Measurements from ENCODE around the gene SNRK. TPM values are rescaled to one million over a fixed set of nuclear protein-coding genes. Genes with fewer than 3 reads are reported as not detected.

The SNRK gene
- total and polyA plus RNA-seq, 2 experiments from 2014 or later, result 10.7 to 25.3 TPM

DNA sequence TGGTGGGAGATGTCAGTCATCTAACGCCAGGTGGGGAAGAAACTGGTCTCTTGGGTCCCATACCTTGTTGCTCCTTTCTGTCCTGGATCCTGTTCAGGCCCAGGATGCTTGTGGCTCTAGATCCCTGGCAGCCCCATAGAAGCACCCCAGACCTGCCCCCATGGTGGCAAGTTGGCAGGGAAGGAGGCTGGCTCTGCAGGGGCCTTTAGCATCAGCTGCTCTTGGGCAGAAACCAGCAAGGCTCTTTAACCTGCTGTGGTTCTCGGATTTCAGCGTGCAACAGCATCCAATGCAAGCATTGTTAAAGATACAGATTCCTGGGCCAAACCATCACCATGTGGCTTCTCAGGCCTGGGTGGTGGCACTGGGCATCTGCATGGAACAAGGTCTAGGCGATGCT lies 75.8 kb downstream of the SNRK start:
- H3K4me2 ChIP-seq, result no peak overlapping the region
- no peak for DNase-seq (ENCODE audit: low spot score)
- no peaks in the 10 kb centered on the region for H3K36me3 ChIP-seq (replicated peaks; ENCODE audit: insufficient read depth, low read depth)
- H4K20me1 ChIP-seq (ENCODE audit: insufficient read depth, poor library complexity, severe bottlenecking), result no peaks in the 10 kb centered on the region
- H3K4me3 ChIP-seq, result no peak overlapping the region
- no peaks in the 10 kb centered on the region for H3K27me3 ChIP-seq
- no peaks in the 10 kb centered on the region for H3K9me2 ChIP-seq (replicated peaks; ENCODE audit: insufficient read depth)
- no peak overlapping the region for H2AFZ ChIP-seq
- TF ChIP-seq EZH2phosphoT487 (IDR thresholded peaks at IDR 0.05; ENCODE audit: low read depth, severe bottlenecking, unreplicated experiment) (no peak), EZH2 (IDR thresholded peaks at IDR 0.05; ENCODE audit: borderline replicate concordance) (no peak)
- TF ChIP-seq, protein P1, sequence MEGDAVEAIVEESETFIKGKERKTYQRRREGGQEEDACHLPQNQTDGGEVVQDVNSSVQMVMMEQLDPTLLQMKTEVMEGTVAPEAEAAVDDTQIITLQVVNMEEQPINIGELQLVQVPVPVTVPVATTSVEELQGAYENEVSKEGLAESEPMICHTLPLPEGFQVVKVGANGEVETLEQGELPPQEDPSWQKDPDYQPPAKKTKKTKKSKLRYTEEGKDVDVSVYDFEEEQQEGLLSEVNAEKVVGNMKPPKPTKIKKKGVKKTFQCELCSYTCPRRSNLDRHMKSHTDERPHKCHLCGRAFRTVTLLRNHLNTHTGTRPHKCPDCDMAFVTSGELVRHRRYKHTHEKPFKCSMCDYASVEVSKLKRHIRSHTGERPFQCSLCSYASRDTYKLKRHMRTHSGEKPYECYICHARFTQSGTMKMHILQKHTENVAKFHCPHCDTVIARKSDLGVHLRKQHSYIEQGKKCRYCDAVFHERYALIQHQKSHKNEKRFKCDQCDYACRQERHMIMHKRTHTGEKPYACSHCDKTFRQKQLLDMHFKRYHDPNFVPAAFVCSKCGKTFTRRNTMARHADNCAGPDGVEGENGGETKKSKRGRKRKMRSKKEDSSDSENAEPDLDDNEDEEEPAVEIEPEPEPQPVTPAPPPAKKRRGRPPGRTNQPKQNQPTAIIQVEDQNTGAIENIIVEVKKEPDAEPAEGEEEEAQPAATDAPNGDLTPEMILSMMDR (IDR thresholded peaks at IDR 0.05; ENCODE audit: poor library complexity), result no peak
- no peaks in the 10 kb centered on the region for H3K4me1 ChIP-seq (ENCODE audit: insufficient read depth)
- no peak overlapping the region for H3K27ac ChIP-seq
- H3K9me3 ChIP-seq (ENCODE audit: low read depth), result no peaks in the 10 kb centered on the region
- no peaks in the 10 kb centered on the region for H3K79me2 ChIP-seq
- 95% methylated on average over 4 of the region's 4 CpGs for WGBS (ENCODE audit: low lambda C conversion rate, missing lambda C conversion rate)

DNA sequence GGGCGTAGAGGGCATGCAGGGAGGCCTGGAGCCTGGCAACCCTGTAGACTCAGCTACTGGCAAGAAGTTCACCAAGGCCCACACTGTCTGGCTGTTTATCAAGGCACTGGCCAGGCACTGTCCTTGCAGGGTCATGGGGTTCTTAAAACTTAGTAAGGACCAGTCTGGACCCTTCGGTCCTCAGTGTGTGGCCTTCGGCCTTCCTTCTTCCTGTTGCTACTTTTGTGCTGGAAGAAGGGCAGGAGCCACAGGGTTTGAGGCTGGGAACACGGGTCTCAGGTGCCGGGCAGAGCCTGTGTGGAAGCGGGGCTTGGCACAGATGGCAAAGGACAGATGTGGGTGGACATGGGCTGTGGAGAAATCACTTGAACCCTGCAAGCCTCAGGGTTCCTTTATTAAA lies 76.6 kb downstream of the SNRK start:
- TF ChIP-seq, protein P1 (IDR thresholded peaks at IDR 0.05; ENCODE audit: poor library complexity), result no peak
- TF ChIP-seq EZH2 (IDR thresholded peaks at IDR 0.05; ENCODE audit: borderline replicate concordance) (no peak), EZH2phosphoT487 (IDR thresholded peaks at IDR 0.05; ENCODE audit: low read depth, severe bottlenecking, unreplicated experiment) (no peak)
- no peak overlapping the region for H3K4me2 ChIP-seq
- H2AFZ ChIP-seq, result no peak overlapping the region
- H3K4me3 ChIP-seq, result no peak overlapping the region
- H3K9me3 ChIP-seq (ENCODE audit: low read depth), result no peaks in the 10 kb centered on the region
- H3K9me2 ChIP-seq (replicated peaks; ENCODE audit: insufficient read depth), result no peaks in the 10 kb centered on the region
- 94% methylated on average over 6 of the region's 6 CpGs for WGBS (ENCODE audit: low lambda C conversion rate, missing lambda C conversion rate)
- no peaks in the 10 kb centered on the region for H3K4me1 ChIP-seq (ENCODE audit: insufficient read depth)
- no peaks in the 10 kb centered on the region for H3K27me3 ChIP-seq
- H3K79me2 ChIP-seq, result no peaks in the 10 kb centered on the region
- H4K20me1 ChIP-seq (ENCODE audit: insufficient read depth, poor library complexity, severe bottlenecking), result no peaks in the 10 kb centered on the region
- no peak for DNase-seq (ENCODE audit: low spot score)
- H3K36me3 ChIP-seq (replicated peaks; ENCODE audit: insufficient read depth, low read depth), result no peaks in the 10 kb centered on the region
- H3K27ac ChIP-seq, result no peak overlapping the region

DNA sequence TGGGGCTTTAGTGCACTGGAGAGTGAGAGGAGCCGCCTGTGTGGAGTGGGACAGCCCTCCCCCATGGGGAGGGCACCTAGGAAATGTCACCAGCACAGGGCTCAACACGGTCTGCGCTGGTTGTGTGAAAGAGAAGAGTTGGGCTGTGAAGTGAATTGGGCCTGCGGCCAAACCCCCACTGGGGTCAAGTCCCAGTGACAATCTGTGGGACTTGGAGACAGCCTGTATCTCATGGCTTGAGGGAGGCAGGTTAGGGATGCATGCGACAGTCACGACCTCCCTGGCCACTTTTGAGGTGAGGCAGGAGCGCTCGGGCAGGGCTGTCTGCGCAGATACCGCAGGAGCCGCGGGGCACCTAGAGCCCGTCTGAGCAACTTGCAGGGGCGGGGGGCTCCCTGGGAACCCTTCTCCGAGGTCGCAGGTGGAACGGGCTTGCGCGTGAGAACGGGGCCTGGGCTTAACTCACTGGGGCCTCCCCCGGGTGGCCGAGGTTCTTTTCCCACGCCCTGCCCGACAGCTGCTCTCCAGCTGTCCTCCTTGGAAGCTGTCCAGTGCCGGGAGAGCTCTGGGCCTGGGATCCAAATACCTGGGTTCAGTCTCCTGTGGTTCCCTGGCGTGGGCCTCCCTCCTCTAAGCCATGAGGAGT lies 77.4 kb downstream of the SNRK start:
- no peaks in the 10 kb centered on the region for H3K79me2 ChIP-seq
- no peak overlapping the region for H2AFZ ChIP-seq
- H3K36me3 ChIP-seq (replicated peaks; ENCODE audit: insufficient read depth, low read depth), result no peaks in the 10 kb centered on the region
- H4K20me1 ChIP-seq (ENCODE audit: insufficient read depth, poor library complexity, severe bottlenecking), result no peaks in the 10 kb centered on the region
- H3K4me3 ChIP-seq, result no peak overlapping the region
- no peaks in the 10 kb centered on the region for H3K4me1 ChIP-seq (ENCODE audit: insufficient read depth)
- DNase-seq (ENCODE audit: low spot score), result no peak
- 84% methylated on average over 26 of the region's 26 CpGs for WGBS (ENCODE audit: low lambda C conversion rate, missing lambda C conversion rate)
- H3K9me2 ChIP-seq (replicated peaks; ENCODE audit: insufficient read depth), result no peaks in the 10 kb centered on the region
- no peaks in the 10 kb centered on the region for H3K27me3 ChIP-seq
- H3K9me3 ChIP-seq (ENCODE audit: low read depth), result no peaks in the 10 kb centered on the region
- TF ChIP-seq, protein P1 (IDR thresholded peaks at IDR 0.05; ENCODE audit: poor library complexity), result no peak
- TF ChIP-seq EZH2 (IDR thresholded peaks at IDR 0.05; ENCODE audit: borderline replicate concordance), result no peak
- TF ChIP-seq EZH2phosphoT487 (IDR thresholded peaks at IDR 0.05; ENCODE audit: low read depth, severe bottlenecking, unreplicated experiment), result no peak
- no peak overlapping the region for H3K4me2 ChIP-seq
- H3K27ac ChIP-seq, result no peak overlapping the region
